ENCODE data around the gene HOXA11. TPM values are rescaled to one million over a fixed set of nuclear protein-coding genes. Genes with fewer than 3 reads are reported as not detected.

Gene HOXA11
- polyA plus RNA-seq, 3 donors, result 0.41 to 4.3 TPM; not detected in 1

GRCh38 chr7:27197137-27198042, 12.4 kb upstream of the HOXA11 start:
- WGBS, 3 donors, result 23 to 41% (median 23%) methylated on average over 18 of the region's 18 CpGs
- no peak overlapping the region for H3K27ac ChIP-seq (ENCODE audit: low read depth, low read length)

DNA sequence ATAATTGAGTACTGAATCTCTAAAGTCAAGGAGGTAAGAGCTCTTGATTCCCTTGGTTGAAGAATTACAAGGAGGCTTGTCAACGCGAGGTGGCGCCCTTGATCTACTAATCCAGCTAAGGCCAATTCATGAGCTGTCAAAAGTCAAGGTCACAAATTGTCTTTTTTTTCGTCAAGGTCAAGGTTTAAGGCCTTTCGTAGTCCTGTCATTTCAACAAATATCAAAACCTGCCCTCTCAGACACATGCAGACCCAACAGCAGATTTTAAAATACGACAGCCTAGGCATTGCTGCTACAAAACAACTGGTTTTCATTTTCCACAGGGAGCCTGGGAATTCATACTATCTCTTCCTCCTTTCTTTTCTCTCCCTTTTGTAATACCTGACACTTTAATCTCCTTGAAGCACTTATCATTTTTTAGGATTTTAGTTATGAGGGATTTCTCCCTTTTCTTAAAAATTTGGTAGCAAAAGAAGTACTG, 11.3 kb upstream of the HOXA11 start:
- no peak overlapping the region for H3K27ac ChIP-seq (ENCODE audit: low read depth, low read length)
- 3 to 5% (median 4%) methylated on average over 6 of the region's 6 CpGs for WGBS, 3 donors

DNA sequence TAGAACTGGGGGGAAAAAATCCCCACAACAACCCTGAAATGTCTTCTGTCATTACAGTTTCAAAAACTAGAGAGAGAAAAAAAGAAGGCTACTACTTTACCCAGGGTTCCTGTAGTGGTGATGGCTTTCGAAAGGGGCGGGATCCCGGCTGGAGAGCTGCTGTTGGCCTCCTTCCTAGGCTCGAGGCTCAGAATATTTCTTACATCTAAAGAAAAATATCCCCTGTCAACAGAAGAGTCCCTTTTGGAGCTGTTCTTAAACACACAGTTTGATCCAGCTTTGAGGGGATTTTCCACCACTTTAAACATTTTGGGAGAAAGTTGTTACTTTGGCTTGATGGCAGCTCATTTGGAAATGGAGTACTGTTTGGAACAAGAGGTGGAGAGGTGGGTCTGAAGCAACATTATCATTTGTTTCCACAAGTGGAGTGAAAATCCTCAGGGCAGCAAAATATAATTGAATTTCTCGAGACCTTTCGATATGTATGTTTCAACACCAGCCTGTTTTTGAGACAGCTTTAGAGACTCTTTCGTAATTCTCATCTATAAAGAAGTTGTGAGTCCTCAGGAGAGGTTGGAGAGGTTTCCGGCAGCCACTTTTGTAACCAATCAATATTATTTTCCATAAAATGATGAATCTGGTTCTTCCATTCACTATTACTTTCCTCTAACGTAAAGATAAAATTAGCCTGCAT, 9.8 kb upstream of the HOXA11 start:
- 24 to 41% (median 34%) methylated on average over 9 of the region's 9 CpGs for WGBS, 3 donors
- no peak overlapping the region for H3K27ac ChIP-seq (ENCODE audit: low read depth, low read length)

DNA sequence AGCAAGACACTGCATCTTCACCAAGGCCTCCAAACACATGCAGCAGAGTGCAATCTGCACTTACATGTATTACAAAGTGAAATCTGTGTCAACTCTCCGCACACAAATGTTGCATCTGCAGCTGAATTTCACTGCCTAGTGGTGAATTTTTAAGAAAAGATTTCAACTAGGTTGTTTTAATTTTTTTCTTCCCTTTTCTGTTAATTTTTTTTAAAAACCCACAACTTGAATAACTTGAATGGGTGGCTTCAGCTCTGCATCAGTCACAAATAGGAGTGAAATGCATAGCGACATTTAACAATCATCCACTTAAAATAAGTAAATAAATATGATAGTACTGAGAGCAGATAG, 8.9 kb upstream of the HOXA11 start:
- H3K27ac ChIP-seq (ENCODE audit: low read depth, low read length), result no peak overlapping the region
- 31 to 55% (median 45%) methylated on average over 2 of the region's 2 CpGs for WGBS, 3 donors

DNA sequence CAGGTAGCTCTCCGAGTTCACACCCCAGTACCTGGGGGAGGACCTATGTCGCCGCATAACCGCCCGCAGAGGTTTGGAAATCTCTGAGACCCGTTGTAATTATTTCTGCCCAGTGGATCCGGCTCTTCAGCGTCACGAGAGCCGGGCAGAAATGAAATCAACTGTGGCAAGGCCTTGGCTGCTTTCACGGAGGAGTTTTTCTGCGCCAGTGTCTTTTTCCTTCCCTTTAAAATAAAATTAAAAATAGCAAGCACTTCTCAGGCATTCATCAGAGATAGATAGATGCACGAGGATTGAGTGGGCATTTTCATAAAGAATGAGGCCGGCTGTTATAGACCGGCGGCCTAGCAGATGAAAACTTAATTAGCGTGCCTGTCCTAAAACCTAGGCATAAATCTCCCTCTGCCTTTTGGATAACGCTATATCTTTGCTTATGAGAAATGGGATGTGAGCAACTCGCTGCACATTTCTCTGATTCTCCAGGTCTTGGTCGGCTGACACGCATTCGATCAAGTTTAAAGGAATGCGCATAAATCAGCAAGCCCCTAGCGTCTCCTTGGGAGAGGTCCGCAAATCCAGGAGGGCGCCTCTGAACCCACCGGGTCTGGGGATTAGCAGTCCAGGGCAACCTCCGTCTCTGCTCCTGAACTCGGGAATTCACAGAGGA, 8.4 kb upstream of the HOXA11 start:
- WGBS, 3 donors, result 17 to 35% (median 18%) methylated on average over 29 of the region's 29 CpGs
- no peak overlapping the region for H3K27ac ChIP-seq (ENCODE audit: low read depth, low read length)

DNA sequence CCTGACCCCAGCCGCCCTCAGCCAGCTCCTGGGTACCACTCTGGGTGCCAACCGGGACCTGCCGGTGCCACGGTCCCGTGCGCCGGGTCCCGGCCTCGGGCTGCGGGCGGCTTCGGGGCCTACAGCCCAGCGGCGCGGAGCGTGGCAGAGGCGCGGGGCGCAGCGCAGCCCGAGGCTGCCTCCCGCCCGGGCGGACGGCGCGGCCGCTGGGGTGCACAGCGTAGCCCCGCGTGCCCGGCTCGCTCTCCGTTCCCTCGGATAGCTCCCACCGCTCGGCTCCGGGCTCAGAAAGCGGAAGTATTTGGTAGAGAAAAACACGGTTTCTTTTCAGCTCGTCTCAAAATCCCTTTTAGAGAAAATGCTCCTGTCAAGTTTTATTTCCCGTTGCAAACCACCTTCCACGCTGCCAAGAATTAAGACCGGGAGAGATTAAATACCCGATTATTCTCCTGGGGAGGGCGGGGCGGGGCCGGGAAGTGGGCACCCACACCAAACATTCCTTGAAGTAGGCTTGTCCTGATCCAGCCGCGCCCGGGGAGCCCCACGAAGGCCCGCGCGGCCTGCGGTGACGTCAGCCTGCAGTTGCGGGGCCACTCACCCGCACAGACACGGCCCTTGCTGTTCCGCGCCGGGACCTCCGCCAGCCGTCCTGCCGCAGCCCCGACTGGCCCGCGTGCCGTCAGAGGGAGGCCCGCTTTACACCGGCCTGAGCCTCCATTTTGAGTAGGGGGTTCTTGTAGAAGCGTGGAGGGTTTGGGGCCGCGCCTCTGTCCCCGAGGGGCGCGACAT, 7.7 kb upstream of the HOXA11 start:
- WGBS, 3 donors, result 2 to 5% (median 3%) methylated on average over 76 to 78 of the region's 78 CpGs
- H3K27ac ChIP-seq (ENCODE audit: low read depth, low read length), result no peak overlapping the region

DNA sequence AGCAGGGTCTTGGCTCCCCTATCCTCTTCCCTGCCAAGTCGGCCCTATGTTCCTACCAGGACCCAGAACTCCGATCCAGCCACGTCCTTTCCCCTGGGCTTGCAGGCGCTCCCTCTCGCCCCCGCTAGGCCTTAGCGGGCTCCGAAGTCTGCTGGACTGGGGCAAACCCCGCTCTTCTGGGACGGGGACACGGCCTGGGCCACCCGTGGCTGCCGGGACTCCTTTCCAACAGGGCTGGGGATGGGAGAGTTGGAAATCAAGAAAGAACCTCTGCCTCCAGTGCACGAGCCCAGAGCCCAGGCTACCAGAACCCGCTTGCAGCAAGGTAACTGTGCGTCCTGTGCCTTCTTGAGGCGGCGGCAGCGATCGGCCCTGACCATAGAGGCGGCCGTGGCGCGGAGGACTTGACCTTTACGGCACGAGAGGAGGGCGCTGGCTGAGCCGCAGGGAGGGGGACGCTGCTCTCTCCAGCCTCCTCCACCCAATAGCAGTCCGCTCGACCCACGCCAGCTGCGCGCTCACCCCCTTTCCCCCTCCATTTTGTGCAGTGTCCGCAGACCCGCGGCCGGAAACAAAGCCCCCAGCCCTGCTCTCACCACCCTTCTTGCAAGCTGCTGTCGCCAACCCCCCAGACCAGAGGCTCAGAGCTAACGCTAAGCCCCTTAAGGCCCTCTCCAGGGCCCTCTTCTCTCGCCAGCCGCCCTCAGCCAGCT, 7.0 kb upstream of the HOXA11 start:
- no peak overlapping the region for H3K27ac ChIP-seq (ENCODE audit: low read depth, low read length)
- 9 to 19% (median 16%) methylated on average over 40 to 42 of the region's 42 CpGs for WGBS, 3 donors

- WGBS, 3 donors, result 20 to 48% (median 38%) methylated on average over 15 of the region's 15 CpGs
- no peak overlapping the region for H3K27ac ChIP-seq (ENCODE audit: low read depth, low read length)
Measured at GRCh38 chr7:27191161-27191731, 6.2 kb upstream of the HOXA11 start.

- WGBS, 3 donors, result 29 to 60% (median 38%) methylated on average over 7 of the region's 7 CpGs
- no peak overlapping the region for H3K27ac ChIP-seq (ENCODE audit: low read depth, low read length)
Measured at GRCh38 chr7:27189997-27190748, 5.1 kb upstream of the HOXA11 start.

DNA sequence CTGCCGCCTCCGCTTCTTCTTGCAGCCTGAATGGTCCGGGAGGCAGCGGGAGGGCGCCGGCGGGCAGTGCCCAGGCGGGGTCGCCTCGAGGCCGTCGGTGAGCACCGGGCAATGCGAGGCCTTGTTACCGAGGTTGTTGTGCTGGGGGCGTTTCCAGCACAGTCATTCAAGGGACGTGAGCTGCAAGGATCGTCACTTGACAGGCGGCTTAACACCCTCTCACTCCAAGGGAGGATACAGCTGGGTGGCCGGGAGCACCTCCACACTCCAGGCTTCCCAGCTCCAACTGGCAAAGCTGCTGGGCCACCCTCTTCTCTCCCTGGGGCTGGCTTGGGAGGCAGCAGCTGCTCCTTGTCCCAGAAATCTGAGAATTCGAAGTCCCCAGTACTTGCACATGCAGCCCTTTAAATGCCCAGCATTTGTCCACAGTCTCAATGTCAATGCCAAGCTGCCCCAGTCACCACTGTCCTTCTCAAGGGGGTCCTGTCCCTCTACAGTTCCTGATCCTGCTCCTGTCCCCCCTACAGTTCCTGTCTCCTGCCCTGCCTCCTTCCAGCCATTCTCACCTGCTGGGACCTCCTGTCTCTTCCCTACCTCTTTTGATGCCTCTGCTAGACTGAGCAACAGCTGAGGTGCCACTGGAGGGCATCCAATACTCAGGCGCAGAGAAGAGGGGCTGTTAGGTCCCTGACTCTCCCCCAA, 4.4 kb upstream of the HOXA11 start:
- H3K27ac ChIP-seq (ENCODE audit: low read depth, low read length), result no peak overlapping the region
- WGBS, 3 donors, result 6 to 20% (median 15%) methylated on average over 21 to 22 of the region's 22 CpGs

- H3K27ac ChIP-seq (ENCODE audit: low read depth, low read length), result no peak overlapping the region
- WGBS, 3 donors, result 7 to 8% (median 7%) methylated on average over 49 of the region's 49 CpGs
Measured at GRCh38 chr7:27188386-27189294, 3.6 kb upstream of the HOXA11 start.

DNA sequence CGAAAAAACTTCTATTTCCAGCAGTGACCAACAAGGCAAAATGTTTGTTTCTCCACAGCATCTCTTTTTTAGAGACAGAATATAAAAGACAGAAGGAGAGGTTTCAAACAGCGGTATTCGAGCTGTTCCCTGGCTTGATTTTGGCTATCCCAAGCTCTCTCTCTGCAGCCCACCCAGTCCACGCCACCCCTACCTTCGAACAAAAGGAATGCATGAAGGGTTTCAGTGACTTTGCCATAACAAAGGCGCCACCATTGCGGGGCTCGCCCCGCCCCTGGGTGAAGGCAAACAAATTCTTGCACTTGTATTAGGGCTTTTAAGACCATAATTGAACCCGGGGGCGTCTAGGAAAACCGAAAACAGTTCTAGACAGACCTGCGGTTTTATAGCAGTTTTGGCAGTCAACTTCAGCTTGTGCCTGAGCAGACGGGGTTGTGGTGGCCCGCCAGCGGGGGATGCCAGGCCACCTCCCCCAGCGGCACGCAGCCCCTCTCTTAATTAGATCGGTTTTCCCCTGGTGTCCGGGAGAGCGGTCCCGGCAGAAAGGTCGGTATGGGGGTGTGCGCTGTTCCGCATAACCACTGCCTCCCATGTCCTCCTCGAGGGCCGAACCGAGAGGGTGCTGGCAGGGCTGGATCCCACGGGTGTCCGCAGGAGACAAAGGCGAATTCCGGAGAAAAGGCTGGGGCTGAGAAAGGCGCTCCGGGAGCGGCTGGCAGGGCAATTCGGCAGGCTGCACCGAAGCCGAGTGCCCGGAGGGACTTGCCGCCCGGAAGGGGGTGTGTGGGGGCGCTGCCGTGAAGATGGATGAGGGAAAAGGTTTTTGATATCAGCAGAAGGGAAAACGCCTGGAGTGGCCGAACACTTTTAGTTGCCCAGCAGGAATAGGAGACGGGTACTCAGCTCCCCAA, 2.7 kb upstream of the HOXA11 start:
- 4 to 16% (median 8%) methylated on average over 46 of the region's 46 CpGs for WGBS, 3 donors
- H3K27ac ChIP-seq (ENCODE audit: low read depth, low read length), result no peak overlapping the region

- WGBS, 3 donors, result 12 to 37% (median 32%) methylated on average over 4 of the region's 4 CpGs
- H3K27ac ChIP-seq (ENCODE audit: low read depth, low read length), result no peak overlapping the region
Measured at GRCh38 chr7:27186668-27187474, 1.8 kb upstream of the HOXA11 start.
